SHP77 (cell line): ENCODE results near the gene RNGTT.
"Not testable (repeated sequence)": the region's sequence is repeated elsewhere in the genome, so short reads cannot be mapped to it uniquely, and the experiment has no call there.

ENCODE experiments used
- DNase-seq, 2 experiments: peaks; one replicate each; lab custom pipeline; 2025; lab: John Stamatoyannopoulos, UW

Gene RNGTT

DNA sequence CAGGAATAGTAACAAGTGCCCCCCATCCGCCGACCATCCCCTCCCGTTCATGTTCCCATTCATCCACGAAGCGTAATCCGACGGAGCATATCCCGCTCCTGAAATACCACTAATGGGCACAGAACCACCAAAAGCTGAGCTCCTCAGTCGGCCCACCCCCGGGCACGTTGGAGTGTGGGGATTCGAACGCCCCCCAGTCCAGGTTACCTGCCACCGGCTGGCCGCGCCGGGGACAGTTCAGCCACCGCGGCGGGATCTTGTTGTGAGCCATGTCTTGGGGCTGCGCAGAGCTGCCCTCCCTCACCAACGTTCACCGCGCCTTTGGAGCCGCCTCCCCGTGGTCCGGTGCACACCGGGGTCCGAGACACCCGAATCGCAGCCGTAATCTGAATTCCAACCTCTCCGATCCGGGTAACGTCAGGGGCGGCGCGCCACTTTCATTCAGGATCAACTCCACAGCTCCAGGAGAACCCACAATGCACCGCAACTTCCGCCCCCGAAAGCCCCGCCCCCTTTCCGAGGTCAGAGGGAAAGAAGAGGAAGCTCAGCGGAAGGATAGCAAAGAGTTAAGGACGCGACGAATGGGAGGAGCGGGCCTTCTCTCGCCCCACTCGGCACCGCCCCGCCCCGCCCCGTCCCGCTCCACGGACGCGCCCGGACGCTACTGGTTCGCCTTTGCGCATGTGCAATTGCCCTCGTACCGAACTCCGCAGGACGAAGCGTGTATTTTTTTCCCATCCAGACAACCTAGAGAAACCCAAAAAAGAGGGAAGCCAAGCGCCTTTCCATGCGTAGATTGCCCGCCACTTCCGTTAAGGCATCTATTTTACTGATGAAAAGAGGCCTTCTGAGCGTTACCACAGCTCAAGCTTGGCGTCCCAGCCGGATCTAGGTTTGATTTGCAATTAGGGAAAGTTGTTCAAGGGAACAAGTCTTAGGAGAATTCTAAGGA lies at the start of gene RNGTT:
RNGTT (minus strand) TSS at position 480 of the 952 bp plus-strand sequence; CDS start at position 271, 209 bp downstream.
- peak; percentile 96 to 97 for DNase-seq

DNA sequence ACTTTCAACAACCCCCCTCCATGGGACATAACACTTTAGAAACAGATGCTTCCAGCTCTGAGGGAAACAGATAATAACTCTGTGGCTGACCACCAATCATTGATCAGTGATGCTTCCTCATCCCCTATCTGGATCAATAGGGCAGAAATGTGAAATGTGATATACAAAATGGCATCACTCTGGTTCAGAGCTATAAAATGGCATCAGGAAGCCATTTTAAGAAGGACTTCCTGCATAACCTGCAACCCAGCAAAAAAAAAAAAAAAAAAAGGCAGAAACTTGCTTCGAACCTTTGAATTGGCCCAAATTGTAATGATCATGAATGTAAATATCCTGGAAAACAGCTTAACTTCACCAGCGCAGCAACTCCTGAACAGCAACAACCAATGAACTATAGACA lies 48.0 kb upstream of the RNGTT start:
- no peak for DNase-seq

DNA sequence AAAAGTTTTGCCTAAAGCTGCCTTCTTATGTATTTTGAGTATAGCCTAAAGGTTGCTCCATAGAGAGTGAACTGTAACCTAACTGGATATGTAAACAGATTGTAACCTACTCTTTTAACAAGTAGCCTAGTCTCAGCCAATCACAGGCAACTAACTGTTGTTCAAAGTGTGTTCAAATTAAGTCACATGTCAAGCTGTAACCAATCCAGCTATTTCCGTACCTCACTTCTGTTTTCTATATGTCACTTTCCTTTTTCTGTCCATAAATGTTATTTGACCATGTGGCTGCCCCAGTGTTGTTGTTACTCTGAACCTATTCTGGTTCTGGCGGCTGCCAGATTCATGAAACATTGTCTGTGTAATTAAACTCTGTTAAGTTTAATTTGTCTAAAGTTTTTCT lies 47.4 kb upstream of the RNGTT start:
- no peak for DNase-seq

DNA sequence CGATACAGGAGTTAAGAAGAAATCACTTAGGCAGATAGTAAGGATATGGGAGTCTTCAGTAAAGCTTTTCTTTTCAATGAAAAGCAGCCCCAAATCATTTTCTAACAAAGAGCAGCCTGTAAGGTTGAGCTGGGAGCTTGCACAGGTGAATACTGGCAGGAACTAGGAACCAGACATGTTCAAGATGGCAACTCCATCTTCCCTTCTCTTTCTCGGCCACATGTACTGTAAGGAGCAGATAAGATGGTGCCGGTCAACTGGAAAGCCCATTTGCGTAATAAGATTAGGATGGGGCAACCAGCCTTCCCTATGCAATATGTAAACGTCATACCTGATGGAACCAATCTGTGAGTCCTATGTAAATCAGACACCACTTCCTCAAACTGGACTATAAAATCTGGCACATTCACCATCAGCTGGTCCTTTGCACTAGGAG lies 46.2 kb upstream of the RNGTT start:
- DNase-seq, result no peak

DNA sequence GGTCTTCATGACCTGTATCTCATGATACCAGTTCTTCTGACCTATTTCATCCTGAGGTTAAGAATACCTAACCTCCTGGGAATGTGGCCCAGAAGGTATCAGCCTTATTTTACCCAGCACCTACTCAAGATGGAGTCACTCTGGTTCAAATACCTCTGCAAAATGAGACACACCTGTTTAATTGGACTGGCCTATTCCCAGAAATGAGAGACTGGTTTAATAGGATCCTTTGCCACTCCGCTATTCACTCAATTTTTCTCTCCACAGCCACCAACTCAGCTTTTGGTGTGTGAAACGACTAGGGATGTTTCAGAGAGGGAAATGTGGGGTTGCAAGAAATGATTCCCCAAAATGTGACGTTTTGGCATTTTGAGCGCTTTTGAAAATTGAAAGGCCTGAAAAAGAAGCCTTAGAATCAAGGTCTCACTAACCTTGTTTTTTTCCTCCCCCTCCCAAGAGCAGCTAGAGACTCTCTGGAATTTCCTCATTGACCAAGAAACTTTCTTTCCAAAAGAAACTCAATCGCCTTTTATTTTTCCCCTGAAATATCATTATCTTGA lies 45.5 kb upstream of the RNGTT start:
- no peak for DNase-seq

DNA sequence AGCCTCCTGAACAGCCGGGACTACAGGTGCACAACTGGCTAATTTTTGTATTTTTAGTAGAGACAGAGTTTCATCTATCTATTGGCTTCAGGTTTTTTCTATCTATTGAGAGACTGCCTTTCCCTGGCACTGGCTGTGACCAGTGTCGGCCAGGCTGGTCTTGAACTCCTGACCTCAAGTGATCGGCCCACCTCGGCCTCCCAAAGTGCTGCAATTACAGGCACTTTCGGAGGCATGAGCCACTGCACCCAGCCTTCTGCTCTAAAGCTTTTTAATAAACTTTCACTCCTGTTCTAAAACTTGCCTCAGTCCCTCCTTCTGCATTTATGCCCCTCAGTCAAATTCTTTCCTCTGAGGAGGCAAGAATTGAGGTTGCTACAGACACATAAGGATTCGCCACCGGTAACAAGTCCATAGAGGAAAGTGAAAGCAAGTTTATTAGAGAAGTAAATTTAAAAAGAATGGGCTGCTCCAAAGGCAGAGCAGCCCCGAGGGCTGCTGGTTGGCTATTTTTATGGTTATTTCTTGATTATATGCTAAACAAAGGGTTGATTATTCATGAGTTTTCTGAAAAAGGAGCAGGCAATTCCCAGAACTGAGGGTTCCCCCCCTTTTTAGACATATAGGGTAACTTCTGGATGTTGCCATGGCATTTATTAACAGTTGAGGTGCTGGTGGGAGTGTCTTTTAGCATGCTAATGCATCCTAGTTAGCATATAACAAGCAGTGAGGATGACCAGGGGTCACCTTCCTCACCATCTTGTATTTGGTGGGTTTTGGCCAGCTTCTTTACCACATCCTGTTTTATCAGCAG lies 44.8 kb upstream of the RNGTT start:
- no peak for DNase-seq

DNA sequence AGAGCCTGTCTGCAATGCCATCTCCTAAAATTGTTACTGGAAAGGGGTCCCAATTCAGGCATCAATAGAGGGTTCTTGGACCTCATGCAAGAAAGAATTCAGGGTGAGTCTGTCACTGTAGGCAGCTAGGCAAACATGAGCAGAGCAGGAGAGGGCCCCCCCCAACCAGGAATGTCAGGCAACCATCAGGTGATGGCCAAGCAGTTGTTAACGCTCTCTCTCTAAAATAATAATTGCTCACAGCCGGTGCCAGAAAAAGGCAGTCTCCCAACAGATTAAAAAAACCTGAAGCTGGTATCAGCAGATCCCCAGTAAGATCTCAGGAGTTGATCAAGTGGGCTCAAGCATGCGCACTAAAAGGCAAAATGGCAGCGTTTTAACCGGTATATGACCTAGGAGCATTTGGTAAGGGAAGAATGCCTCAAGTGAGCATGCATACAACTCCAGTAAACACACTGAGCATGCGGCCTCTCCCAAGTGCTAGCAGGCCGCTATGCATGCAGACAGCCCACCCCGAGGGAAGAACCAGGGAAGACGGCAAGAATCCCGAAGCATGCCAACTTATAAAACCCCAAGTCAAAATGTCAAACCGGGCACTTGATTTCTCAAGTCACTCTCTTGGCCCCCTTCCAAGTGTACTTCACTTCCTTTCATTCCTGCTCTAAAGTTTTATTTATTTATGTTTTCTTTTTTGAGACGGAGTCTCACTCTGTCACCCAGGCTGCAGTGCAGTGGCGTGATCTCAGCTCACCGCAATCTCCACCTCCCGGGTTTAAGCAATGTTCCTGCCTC lies 44.0 kb upstream of the RNGTT start:
- no peak for DNase-seq

DNA sequence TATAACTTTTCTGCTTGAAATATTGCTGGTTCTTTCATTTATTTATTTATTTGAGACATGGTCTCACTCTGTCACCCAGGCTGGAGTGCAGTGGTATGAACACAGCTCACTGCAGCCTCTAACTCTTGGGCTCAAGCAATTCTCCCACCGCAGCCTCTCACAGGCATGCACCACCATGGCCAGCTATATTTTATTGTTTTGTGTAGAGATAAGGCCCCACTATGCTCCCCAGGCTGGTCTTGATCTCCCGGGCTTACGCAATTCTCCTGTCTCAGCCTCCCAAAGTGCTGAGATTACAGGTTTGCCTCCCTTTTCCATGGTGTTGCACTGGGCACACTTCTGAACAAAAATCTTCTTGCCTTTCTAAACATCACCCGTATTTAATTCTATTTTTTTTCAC lies 39.1 kb upstream of the RNGTT start:
- no peak for DNase-seq

DNA sequence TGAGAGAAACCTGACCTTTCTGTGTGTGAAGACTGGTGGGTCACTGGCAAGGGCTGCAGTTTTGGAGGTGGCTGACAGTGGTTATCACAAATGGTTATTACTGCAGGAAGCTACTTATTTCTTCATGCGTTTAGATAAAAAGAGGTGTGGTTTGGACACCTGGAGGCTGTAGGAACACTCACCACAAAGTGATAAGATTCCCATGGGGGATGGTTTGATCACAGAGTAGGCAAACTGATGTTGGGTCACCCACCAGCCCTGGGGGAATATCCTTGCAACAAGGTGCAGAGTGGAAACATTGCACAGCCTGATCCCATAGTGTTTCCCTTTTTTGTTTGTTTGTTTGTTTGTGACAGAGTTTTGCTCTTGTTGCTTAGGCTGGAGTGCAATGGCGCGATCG lies 33.9 kb upstream of the RNGTT start:
- no peak for DNase-seq

DNA sequence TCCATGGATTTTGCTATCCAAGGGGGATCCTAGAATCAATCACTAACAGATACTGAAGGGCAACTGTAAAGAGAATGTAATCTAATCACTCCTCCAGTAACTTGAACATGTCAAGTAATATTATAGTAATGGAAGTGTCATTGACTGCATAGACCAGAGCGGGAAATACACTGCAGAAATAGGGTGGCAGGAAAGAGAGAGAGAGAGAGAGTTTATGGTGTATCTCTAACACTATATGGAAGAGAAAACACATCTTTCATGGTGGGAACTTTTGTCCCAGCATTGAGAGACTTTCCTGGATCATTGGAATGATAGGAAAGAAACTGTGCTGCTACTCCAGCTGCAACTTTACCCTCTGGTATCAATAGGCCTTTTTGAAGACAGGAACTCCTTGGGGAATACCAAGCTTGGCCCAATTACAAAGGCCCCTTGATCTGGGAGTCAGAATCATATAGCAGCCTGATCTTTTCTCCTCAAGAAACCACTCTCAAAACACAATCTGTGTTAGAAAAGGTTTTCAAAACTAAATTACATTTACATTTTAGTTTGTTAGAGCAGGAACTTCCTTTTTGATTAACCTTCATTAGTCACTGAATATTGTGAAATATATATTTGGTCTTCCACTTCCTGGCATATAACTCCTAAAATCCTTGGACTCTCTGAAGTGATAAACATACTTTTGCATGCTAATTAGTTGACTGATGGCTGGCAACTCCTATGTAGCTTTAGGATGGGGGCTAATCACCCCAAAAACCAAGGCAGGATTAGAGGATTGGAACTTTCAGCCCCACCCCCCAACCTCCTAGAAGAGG lies 29.5 kb upstream of the RNGTT start:
- DNase-seq, result no peak

DNA sequence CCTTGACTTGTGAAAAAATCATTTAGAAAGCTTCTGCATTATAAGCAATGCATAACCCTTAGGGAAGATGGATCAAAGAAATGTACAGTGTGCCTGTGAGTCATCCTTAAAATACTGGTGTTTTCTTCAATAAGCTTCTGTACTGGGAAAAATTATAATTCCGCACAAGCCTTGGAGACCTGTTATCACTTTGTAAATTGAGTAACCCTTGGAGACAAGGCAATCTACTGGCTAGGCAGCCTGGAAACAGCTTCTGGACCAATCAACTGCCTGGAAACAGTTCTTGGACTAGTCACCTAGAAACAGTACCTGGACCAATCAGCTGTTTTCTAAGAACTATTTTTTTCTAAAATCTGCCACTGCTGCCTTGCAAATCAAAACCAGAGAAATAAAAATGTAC lies 25.8 kb upstream of the RNGTT start:
- no peak for DNase-seq

DNA sequence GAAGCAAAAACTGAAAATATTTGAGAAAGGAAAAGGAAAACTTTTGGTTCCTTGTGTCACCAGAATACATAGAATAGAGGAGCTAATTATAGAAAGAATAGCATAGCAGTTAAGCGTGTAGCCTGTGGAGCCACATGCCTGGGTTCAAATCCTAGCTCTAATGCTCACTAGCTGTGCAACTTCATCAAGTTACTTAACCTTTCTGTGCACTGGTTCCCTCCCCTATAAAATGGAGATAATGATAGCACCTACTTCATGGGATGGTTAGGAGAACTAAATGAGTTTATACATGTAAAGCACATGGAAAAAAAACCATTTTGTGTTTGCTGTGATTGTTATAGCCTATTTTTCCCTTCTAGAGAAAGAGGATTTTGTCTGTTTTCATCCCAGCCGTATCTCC lies 24.5 kb upstream of the RNGTT start:
- DNase-seq, result no peak

DNA sequence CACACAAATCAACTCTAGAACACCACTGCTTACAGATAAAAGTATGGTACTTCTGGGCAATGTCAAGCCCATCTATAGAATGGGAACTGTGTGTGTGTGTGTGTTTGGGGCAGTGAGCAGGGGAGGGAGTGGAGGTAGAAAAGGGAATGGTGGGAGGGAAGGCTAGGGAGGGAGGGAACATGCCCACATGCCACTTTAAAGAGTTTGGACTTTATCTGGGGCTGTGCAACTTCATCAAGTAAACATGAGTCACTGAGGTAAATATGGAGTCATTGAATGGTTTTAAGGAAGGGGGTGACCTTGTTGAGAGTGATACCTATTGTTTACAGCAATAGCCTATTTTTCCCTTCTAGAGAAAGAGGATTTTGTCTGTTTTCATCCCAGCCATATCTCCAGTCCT lies 22.5 kb upstream of the RNGTT start:
- DNase-seq, result no peak

DNA sequence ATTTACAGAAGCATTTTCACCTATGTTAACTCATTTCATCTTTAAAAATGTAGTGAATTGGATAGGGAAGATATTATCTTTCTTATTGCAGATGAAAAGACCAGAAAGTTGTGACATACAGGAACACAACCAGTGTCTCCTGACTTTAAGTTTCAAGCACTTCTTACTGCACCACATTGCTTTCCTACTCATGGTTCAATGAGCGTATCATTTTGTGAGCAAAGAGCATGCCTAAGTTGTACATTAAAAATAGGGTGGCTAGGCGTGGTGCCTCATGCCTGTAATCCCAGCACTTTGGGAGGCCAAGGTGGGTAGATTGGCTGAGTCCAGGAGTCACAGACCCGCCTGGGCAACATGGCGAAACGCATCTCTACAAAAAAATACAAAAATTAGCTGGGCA lies 21.2 kb upstream of the RNGTT start:
- DNase-seq, result no peak

DNA sequence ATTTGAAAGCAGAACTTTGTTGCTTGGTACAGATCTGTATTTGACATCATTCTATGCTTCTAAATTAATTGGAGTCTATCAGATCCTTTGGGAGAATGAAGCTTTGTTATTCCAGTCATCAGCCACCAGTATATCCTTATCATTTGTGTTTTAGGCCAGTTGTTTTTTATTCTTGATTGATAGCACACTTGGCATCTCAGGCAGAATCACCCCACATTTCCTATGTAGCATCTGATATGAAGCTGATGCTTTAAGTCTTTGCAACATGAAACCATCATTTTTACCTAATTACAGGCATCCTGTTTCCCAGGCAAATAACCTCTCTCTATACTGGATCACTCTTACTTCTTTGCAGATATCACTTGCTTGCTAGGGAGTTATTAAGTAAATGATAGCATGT lies 20.7 kb upstream of the RNGTT start:
- DNase-seq, result no peak

DNA sequence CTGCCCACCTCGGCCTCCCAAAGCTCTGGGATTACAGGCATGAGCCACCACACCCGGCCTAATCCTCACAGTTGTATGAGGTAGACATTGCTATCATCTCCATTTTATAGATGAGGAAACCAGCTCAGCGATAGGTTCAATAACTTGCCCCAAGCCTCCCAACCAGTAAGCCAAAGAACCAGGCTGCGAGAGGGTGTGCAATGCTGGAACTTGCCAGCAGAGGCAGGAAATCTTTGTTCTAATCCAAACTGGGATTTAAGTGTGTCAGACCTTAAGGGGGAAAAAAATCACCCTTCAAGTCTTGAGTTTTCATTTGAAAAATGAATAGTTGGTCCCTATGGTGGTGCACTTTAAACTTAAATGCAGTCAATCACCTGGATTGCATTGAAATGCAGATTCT lies 20.1 kb upstream of the RNGTT start:
- peak; percentile 19 to 22 for DNase-seq

DNA sequence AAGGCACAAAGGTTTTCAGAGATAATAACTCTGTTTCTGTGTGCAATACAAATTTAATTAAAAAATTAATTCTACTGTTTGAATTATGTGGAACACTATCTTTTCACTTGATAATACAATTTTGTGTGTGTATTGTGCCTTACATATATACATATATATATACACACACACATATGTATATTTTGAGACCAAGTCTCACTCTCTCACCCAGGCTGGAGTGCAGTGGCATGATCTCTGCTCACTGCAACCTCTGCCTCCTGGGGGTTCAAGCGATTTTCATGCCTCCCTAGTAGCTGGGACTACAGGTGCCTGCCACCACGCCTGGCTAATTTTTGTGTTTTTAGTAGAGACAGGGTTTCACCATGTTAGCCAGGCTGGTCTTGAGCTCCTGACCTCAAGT lies 19.7 kb upstream of the RNGTT start:
- not testable (repeated sequence) for DNase-seq

DNA sequence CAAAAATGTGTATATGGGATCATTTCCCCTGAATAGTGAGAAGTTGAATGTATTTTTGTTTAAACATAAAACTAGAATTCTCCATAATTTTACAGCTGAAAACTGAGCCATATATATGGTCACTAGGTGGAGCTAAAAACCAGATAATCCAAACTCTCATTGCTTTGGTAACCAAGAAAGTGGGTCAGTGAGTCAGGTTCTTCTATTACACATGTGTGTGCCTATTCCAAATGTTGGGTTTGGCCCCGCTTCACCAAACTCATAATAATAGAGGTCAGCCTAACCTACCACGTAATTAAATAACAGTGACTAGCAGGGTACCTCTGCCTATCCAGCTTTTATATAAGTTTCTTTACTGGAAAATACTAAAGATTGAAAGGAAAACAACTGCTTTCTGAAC lies 19.3 kb upstream of the RNGTT start:
- DNase-seq, result peak; percentile 29 to 57

DNA sequence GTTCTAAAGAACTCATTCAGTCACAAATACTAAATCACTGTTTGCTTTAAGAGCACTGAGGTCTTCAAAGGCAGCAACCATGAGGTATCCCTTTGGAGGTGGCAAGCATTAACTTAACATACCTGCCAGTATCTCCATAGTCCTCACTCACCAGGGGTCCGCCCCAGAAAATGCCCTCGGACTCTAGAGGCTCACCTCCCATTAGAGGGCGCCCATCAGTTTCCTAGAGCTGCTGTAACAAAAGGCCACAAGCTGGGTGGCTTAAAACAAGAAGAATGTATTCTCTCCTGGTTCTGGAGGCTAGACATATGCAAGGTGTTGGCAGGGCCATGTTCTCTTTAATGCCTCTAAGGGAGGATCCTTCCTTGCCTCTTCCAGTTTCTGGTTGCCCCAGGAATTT lies 12.0 kb upstream of the RNGTT start:
- no peak for DNase-seq

DNA sequence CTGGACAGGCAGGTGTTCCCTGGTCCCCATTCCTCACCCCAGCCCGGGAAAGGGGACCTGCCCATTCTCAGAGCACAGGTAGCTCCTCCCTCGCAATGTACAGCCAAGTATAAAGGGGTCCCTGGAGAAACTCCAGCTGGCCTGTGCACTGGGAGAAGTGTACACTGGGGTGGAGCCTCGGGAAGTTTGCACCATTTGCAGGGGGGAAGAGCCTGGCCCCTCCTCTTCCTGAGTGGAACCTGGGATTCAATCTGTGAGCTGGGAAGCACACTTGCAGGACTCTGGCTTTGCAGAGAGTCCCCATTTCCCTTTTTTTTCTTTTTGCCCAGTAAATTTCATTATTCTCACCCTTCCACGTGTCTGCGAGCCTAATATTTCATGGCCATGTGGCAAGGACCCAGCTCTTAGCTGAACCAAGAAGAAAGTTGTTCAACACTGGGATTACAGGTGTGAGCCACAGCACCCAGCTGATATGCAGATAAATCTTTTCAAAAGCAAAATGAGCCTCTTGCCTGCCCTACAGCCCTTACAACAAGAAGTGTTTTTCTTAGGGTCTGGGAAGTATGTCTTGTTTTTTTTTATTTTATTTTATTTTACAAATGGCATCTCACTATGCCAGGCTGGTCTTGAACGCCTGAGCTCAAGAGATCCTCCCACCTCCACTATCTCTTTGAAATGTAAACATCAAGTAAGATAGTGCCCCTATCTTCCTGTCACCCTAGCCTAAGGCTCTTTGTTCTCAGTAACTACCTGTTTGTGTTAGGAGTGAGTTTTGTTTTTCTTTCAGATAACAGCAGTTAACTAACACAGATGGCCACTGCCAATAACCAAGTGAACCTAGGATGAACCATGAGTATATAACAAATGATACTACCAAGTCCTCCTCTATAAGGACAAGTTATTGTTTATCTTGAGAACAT lies 9.3 kb upstream of the RNGTT start:
- no peak for DNase-seq
